ENCODE data around the gene MAT1A.
"Not testable (repeated sequence)": the region's sequence is repeated elsewhere in the genome, so short reads cannot be mapped to it uniquely, and the experiment has no call there.

The MAT1A gene

GRCh38 chr10:80289451-80290287 lies at the start of gene MAT1A:
MAT1A (minus strand) TSS chr10:80289658; CDS start chr10:80289423, 235 bp downstream.
- no peak for DNase-seq (ENCODE audit: low spot score)

- no peak for DNase-seq (ENCODE audit: low spot score)
These were observed 44.5 kb upstream of the MAT1A start for GRCh38 chr10:80333983-80334382.

DNA sequence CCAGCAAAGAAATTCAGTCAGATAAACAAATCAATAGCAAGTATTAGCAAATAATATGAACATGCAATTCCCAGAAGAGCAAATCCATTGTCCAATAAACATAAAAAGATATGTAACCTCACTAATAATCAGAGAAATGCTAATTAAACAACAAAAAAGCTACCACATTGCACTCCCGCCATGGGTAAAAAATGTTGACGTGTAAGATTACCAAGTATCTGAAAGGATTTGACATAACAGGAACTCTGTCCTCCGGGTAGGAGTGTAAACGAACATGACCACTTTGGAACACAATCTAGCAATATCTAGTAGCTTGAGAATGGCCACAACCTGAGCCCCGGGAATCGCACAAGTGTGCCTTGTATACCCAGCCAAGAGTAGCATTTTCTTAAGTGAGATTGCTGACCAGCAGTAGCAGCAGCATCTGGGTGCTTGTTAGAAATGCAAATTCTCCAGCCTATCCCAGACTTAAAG lies 35.5 kb upstream of the MAT1A start:
- no peak for DNase-seq (ENCODE audit: low spot score)

DNA sequence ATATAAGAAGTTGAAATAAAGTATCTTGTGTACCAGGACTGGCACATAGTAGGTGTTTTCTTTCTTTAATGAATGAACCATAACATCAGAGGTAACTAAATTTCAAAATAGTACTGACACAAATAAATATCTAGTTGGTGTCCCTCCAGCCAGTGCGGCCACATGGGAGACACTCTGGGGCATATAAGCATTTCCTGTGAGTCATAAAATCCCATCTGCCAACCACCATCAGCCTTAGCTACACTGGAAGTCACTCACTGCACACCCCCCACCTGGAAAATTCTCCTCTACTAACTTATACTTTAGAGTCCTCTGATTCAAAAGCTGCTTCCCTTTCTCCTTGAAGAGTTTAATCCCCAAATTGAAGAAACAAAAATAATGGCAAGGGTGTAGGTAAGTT lies 34.6 kb upstream of the MAT1A start:
- DNase-seq (ENCODE audit: low spot score), result peak; percentile 10

DNA sequence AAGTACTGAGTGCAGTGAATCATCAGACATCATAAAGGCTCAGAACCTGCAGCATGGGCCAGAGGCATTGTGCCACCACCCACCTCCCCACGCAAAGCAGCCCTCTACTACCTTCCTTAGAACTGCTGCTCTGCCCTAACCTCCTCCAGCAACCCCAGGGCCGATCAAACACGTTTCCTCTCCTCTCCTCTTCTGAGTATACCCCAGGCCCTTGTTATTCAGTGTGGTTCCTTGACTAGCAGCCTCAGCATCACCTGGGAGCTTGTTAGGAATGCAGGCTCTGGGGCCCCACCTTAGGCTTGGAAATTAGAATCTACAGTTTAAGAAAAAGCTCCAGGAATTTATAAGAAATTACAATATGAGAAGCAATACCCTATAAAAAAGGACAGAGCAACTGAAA lies 33.9 kb upstream of the MAT1A start:
- DNase-seq (ENCODE audit: low spot score), result no peak

DNA sequence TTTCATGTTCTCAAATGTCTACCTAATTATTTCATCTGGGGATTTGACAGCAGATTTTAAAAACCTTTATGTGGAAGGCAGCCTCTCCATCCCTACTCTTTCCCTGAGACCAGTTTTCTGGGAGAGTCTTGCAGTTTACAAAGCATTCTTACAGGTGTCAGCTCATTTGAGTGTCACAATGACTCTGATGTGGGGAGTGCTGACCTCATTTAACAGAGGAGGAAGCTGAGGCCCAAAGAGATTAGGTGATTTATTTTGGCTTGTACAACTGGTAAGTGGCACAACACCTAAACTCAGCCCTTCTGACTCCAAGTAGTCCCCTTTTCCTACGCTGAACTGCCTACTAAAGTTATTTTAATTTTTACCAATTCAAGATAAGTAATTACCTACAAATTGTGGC lies 33.3 kb upstream of the MAT1A start:
- DNase-seq (ENCODE audit: low spot score), result no peak

DNA sequence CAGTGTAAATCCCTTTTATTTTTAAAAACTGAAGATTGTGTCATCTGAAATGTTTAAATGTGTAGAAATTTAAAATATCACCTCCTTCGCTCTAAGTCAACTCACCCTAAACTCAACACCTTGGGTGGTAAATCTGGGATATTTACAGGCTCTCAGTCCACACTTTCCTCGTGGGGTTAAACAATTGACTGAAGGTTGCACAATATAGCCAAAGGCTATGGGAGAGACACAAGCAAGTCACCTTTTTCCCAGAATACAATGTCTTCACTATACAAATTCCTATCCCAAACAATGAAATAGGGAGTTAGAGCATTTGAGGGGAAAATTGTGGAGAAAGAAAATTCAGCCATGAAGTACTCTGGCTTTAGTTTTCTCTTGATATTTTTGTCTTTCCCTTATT lies 32.7 kb upstream of the MAT1A start:
- no peak for DNase-seq (ENCODE audit: low spot score)

- DNase-seq (ENCODE audit: low spot score), result no peak
These were observed 31.7 kb upstream of the MAT1A start for GRCh38 chr10:80321183-80321582.

DNA sequence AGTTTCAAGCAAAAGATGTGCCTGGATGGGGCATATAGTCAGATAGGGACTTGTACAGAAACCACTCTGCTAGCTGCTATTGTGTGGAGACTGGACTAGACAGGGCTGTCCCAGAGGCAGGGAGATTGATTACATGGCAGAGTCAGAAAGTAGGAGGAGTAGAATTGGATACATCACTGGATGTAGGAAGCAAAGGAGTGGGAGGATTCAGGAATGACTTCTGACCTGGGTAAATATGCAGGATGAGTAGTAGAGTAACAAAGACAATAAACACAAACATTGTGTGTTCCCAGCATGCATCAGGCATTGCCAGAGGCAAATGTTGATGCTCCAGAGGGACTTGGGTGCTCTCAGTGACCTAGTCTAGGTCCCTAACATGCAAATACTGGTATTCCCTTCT lies 30.9 kb upstream of the MAT1A start:
- DNase-seq (ENCODE audit: low spot score), result no peak

DNA sequence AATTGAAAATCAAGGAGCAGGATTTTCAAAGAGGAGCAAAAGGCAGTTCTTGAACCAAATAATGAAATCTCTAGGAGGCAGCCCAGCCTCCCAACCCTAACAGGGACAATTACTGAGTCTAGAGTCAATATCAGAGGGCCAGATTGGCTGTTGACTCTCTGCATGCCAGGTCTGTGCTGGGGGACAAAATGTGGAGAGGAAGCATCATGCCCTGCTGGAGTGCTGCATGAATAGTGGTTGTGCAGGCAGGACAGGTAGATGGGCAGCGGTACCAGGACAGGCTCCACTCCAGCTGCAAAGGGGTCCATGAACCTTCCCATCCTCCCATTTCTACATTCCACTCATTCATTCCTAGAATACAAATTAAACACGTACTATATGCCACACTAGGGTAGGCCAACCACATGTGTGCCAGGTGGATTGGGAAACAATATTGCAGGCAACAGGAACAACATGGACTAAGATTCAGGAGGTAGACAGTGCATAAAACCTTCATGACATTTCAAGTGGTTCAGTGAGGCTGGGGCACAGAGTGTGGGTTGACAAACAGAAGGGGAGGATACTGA lies 30.4 kb upstream of the MAT1A start:
- DNase-seq (ENCODE audit: low spot score), result no peak

DNA sequence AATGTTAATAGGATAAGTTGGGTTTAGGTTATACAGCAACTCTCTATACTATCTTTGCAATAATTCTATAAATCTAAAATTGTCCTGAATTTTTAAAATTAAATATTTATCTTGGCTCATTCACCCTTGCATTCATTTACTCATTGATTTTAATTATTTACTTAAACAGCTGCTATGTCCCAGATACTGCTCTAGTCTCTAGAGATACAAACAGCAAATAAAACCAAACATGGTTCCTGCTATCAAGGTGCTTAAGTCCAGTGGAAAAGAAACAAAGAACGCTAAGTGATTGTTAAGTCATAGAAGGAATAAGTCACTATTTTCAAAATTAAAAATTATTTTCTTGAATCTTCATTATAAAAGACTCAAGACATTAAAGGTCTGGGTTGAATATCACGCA lies 29.9 kb upstream of the MAT1A start:
- DNase-seq (ENCODE audit: low spot score), result no peak

DNA sequence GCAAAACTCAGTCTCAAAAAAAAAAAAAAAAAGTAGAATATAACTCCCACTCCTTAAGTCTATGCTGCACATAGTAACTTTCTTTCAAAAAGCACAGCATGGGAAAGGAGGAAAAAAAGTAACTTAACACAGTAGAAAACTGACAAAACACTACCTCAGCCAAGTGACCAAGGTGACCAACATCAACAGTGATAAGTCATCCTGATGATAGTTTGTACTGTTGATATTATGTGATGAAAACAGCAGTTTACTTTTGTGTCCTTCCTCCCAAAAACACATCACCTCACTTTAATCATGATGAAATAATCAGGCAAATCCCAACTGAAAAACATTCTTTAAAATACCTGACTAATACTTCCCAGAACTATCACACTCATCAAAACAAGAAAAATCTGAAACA lies 29.3 kb upstream of the MAT1A start:
- no peak for DNase-seq (ENCODE audit: low spot score)

DNA sequence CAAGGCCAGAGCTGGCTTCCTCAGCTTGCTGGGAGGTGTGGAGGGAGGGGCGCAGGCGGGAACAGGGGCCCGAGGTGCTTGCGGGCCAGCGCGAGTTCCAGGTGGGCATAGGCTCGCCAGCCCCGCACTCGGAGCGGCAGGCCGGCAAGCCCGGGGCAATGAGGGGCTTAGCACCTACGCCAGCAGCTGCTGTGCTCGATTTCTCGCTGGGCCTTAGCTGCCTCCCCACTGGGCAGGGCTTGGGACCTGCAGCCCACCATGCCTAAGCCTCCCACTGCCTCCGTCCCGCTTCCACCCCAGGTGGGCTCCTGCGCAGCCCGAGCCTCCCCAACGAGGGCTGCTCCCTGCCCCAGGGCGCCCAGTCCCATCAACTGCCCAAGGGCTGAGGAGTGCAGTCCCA lies 25.9 kb upstream of the MAT1A start:
- DNase-seq (ENCODE audit: low spot score), result no peak

DNA sequence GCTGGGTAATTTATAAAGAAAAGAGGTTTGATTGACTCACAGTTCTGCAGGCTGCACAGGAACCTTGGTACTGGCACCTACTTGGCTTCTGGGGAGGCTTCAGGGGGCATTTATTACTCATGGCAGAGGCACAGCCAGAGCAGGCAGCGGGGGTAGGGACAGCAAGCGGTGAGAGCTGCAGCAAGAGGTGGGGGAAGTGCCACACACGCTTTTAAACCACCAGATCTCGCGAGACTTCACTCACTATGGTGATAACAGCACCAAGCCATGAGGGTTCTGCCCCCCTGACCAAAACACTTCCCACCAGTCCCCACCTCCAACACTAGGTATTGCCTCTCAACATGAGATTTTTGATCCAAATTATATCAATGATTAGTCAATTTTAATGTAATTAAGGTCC lies 24.1 kb upstream of the MAT1A start:
- no peak for DNase-seq (ENCODE audit: low spot score)

DNA sequence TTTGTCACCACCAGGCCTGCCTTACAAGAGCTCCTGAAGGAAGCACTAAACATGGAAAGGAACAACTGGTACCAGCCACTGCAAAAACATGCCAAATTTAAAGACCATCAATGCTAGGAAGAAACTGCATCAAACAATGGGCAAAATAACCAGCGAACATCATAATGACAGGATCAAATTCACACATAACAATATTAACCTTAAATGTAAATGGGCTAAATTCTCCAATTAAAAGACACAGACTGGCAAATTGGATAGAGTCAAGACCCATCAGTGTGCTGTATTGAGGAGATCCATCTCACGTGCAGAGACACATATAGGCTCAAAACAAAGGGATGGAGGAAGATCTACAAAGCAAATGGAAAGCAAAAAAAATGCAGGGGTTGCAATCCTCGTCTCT lies 16.5 kb upstream of the MAT1A start:
- DNase-seq (ENCODE audit: low spot score), result not testable (repeated sequence)

DNA sequence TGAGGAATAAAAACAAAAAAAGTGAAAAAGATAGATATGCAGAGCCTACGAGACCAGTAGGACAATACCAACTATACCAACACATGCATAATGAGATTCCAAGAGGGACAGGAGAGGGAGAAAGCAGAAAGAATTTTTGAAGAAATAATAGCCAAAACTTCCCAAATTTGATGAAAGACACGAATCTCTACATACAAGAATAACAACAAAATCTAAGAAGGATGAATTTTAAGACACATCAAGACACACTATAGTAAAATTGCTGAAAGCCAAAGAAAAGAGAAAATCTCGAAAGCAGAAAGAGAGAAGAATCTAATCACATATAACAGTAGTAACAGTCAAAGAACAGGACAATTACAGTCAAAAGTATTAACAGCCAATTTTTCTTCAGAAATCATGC lies 7.5 kb upstream of the MAT1A start:
- no peak for DNase-seq (ENCODE audit: low spot score)

DNA sequence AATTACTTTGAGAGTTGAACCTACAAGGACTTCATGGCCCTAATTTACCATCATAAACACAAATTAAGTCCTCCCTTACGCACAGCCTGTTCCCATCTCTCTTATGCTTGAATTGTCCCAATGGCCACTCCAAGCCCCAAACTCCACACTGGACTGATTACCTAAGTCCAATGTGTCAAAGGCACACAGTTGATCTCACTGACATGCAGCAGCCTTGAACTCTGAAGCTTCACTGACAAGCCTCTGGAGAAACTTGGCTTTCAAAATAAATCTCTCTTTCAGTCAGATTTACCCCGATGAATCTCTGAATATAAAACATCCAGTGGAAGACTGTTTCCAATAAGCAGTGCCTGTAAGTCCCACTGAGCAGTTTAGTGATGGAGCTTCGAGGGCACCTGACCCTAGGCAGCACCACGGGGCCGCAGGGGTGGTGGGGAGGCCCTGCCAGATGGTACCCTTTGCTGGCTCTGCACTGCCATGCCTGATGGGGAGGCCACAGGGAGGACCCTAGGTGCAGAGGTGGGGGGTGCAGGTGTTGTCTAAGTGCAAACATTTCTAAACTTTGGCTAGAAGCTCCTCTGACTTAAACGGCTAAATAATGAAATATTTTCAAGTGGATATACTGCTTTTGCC lies 3.3 kb upstream of the MAT1A start:
- DNase-seq (ENCODE audit: low spot score), result no peak

DNA sequence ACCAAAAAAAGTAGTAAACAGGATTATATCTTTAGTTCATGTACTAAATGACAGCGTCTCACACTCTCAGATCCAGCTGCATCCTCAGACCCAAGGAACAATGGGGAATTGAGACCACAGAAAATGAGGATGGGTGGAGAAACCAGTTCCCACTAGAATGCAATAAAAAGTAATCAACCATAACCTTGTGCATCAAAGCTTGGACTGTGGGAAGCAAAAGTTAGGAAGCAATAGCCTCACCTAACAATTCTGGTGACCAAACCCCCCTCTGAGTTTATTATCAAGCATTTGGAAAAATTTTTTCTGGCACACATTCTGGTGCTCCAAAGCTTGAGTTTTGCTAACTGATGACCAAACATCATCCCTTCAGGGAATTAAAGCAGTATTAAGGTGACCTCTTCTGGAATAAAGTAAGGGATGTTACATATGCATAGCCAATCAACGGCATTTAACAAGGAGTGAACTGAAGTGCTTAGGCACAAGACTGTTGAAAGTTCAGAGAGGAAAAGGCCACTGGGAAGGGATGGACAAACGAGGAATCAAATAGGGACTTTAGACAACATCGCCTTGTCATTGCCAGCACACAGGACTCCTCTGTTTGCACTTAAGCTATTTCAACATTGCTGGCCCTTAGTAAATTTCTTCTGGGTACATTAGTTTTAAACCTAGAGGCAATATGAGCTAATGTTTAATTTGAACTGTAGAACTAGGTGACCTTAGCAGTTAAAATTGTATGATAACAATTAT lies 1.2 kb upstream of the MAT1A start:
- no peak for DNase-seq (ENCODE audit: low spot score)

GRCh38 chr10:80288849-80289248 lies 609 bp downstream of the MAT1A start:
- DNase-seq (ENCODE audit: low spot score), result no peak

- no peak for DNase-seq (ENCODE audit: low spot score)
These were observed 4.9 kb downstream of the MAT1A start for GRCh38 chr10:80284522-80284921.

GRCh38 chr10:80283536-80284199 lies 5.8 kb downstream of the MAT1A start:
- no peak for DNase-seq (ENCODE audit: low spot score)

GRCh38 chr10:80283119-80283518 lies 6.3 kb downstream of the MAT1A start:
- no peak for DNase-seq (ENCODE audit: low spot score)

All from hepatic stellate cell (primary cell).